H9 (cell line): Measurements from ENCODE around the gene BMPR2. TPM values are rescaled to one million over a fixed set of nuclear protein-coding genes. Genes with fewer than 3 reads are reported as not detected.

Experiments
- DNase-seq: peaks from one replicate; pipeline ENCODE4 v3.0.0-alpha.2; 2017
- H2AFZ ChIP-seq: one replicate; pipeline ENCODE4 v1.6.1; 2013; ENCODE audit warnings: mild to moderate bottlenecking, low read length, control low read depth, moderate library complexity
- H2AK5ac ChIP-seq: 2 replicates; pipeline ENCODE4 v1.6.1; 2013; ENCODE audit warnings: low read length, control low read depth, mixed read lengths; ENCODE audit not compliant: insufficient read length
- H2BK120ac ChIP-seq: one replicate; pipeline ENCODE4 v1.6.1; 2013; ENCODE audit warnings: low read depth, mild to moderate bottlenecking, low read length, control low read depth, inconsistent platforms; ENCODE audit not compliant: poor library complexity, severe bottlenecking
- H2BK12ac ChIP-seq: 2 replicates; pipeline ENCODE4 v1.6.1; 2013; ENCODE audit warnings: low read length, control low read depth, mixed read lengths, low read depth; ENCODE audit not compliant: insufficient read length
- H2BK15ac ChIP-seq: 2 replicates; pipeline ENCODE4 v1.6.1; 2013; ENCODE audit warnings: low read depth, low read length, control low read depth
- H2BK20ac ChIP-seq: one replicate; pipeline ENCODE4 v1.6.1; 2013; ENCODE audit warnings: low read depth, mild to moderate bottlenecking, low read length, control low read depth, inconsistent platforms; ENCODE audit not compliant: poor library complexity, severe bottlenecking
- H2BK5ac ChIP-seq: 2 replicates; pipeline ENCODE4 v1.6.1; 2013; ENCODE audit warnings: low read length, control low read depth, mixed read lengths; ENCODE audit not compliant: insufficient read length
- H3K14ac ChIP-seq: 2 replicates; pipeline ENCODE4 v1.6.1; 2013; ENCODE audit warnings: low read length, control low read depth; ENCODE audit not compliant: insufficient read depth
- H3K18ac ChIP-seq: 2 replicates; pipeline ENCODE4 v1.6.1; 2013; ENCODE audit warnings: low read depth, mild to moderate bottlenecking, mixed read lengths, low read length, control low read depth; ENCODE audit not compliant: insufficient read length
- H3K23ac ChIP-seq: 2 replicates; pipeline ENCODE4 v1.6.1; 2013; ENCODE audit warnings: low read length, control low read depth, mixed read lengths, low read depth; ENCODE audit not compliant: insufficient read length
- H3K23me2 ChIP-seq: 2 replicates; pipeline ENCODE4 v1.6.1; 2013; ENCODE audit warnings: low read depth, mild to moderate bottlenecking, mixed read lengths, low read length, control low read depth; ENCODE audit not compliant: insufficient read length, poor library complexity, severe bottlenecking
- H3K27ac ChIP-seq: 2 replicates; pipeline ENCODE4 v1.5.1; 2013; ENCODE audit warnings: low read length, control low read depth, mixed read lengths, low read depth; ENCODE audit not compliant: insufficient read length
- H3K27me3 ChIP-seq: 2 replicates; pipeline ENCODE4 v1.6.1; 2013; ENCODE audit warnings: low read length, control low read depth, inconsistent platforms; ENCODE audit not compliant: insufficient read depth
- H3K4ac ChIP-seq: 2 replicates; pipeline ENCODE4 v1.6.1; 2013; ENCODE audit warnings: low read depth, mild to moderate bottlenecking, control low read depth, inconsistent platforms, low read length, moderate library complexity
- H3K4me1 ChIP-seq: 2 replicates; pipeline ENCODE4 v1.6.1; 2013; ENCODE audit warnings: low read length, control low read depth, inconsistent platforms; ENCODE audit not compliant: insufficient read depth
- H3K4me2 ChIP-seq: 2 replicates; pipeline ENCODE4 v1.6.1; 2013; ENCODE audit warnings: low read length, control low read depth, mixed read lengths; ENCODE audit not compliant: insufficient read length, insufficient read depth
- H3K56ac ChIP-seq: 2 replicates; pipeline ENCODE4 v1.6.1; 2013; ENCODE audit warnings: low read depth, mild to moderate bottlenecking, mixed read lengths, low read length, control low read depth; ENCODE audit not compliant: insufficient read length
- H3K79me1 ChIP-seq: 2 replicates; pipeline ENCODE4 v1.6.1; 2013; ENCODE audit warnings: low read depth, mild to moderate bottlenecking, moderate library complexity, low read length, control low read depth, inconsistent platforms; ENCODE audit not compliant: insufficient read depth, poor library complexity, severe bottlenecking
- H3K79me2 ChIP-seq: 2 replicates; pipeline ENCODE4 v1.6.1; 2013; ENCODE audit warnings: low read length, control low read depth, inconsistent platforms; ENCODE audit not compliant: insufficient read depth
- H3K9ac ChIP-seq: 2 replicates; pipeline ENCODE4 v1.6.1; 2013; ENCODE audit warnings: low read length, control low read depth, mixed read lengths; ENCODE audit not compliant: insufficient read length; ENCODE audit errors: extremely low read depth
- H3K9me3 ChIP-seq: one replicate; pipeline ENCODE4 v1.6.1; 2013; ENCODE audit warnings: low read depth, low read length, inconsistent platforms; ENCODE audit not compliant: control insufficient read depth
- H3T11ph ChIP-seq: one replicate; pipeline ENCODE4 v1.6.1; 2013; ENCODE audit warnings: mild to moderate bottlenecking, low read length, control low read depth, inconsistent platforms
- H4K20me1 ChIP-seq: one replicate; pipeline ENCODE4 v1.6.1; 2013; ENCODE audit not compliant: control insufficient read depth, insufficient read length, insufficient read depth
- H4K5ac ChIP-seq: 2 replicates; pipeline ENCODE4 v1.6.1; 2013; ENCODE audit warnings: low read depth, mild to moderate bottlenecking, mixed read lengths, low read length, control low read depth; ENCODE audit not compliant: insufficient read length
- H4K8ac ChIP-seq: replicated peaks from 2 replicates; pipeline ENCODE4 v1.6.1; 2013; ENCODE audit warnings: low read length, control low read depth, mixed read lengths, low read depth; ENCODE audit not compliant: insufficient read length
- H4K91ac ChIP-seq: 2 replicates; pipeline ENCODE4 v1.6.1; 2013; ENCODE audit warnings: low read depth, mild to moderate bottlenecking, moderate library complexity, mixed read lengths, low read length, control low read depth; ENCODE audit not compliant: insufficient read length
- H3K27ac Mint-ChIP-seq, 3 experiments: 2 replicates in 2 of 3; 3 replicates in 1 of 3; pipeline ENCODE4 v1.8.0; 2020 to 2021; ENCODE audit warnings: mixed read lengths in 3 of 3, mild to moderate bottlenecking in 1 of 3, moderate library complexity in 1 of 3
- H3K27me3 Mint-ChIP-seq: 2 replicates; pipeline ENCODE4 v1.8.0; 2021; ENCODE audit warnings: low read depth, mild to moderate bottlenecking, moderate library complexity, mixed read lengths
- H3K36me3 Mint-ChIP-seq, 3 experiments: 2 replicates in 2 of 3; 3 replicates in 1 of 3; pipeline ENCODE4 v1.8.0; 2020 to 2021; ENCODE audit warnings: low read depth in 3 of 3, mixed read lengths in 3 of 3; ENCODE audit not compliant: insufficient read depth in 1 of 3
- H3K4me1 Mint-ChIP-seq, 2 experiments: 2 replicates each; pipeline ENCODE4 v1.8.0; 2020; ENCODE audit warnings: mixed read lengths in 2 of 2
- H3K4me3 Mint-ChIP-seq, 2 experiments: 2 replicates in 1 of 2; 3 replicates in 1 of 2; pipeline ENCODE4 v1.8.0; 2020 to 2021; ENCODE audit warnings: mild to moderate bottlenecking in 2 of 2, mixed read lengths in 2 of 2, moderate library complexity in 1 of 2
- H3K9me3 Mint-ChIP-seq, 2 experiments: 2 replicates in 1 of 2; 3 replicates in 1 of 2; pipeline ENCODE4 v1.8.0; 2020; ENCODE audit warnings: mild to moderate bottlenecking in 2 of 2, mixed read lengths in 2 of 2, moderate library complexity in 1 of 2
- CTCF ChIP-seq: fragments of 200-600 bp; sonication (generic); conservative IDR thresholded peaks from 3 replicates; pipeline ENCODE4 v1.8.0; 2021; ENCODE audit warnings: antibody characterized with exemption, mild to moderate bottlenecking
- WGBS: extraction: QIAGEN DNeasy Blood & Tissue Kit; methylation state at CpG from one replicate; pipeline ENCODE4 v1.1.7; 2013; ENCODE audit warnings: missing lambda C conversion rate, low lambda C conversion rate, mixed read lengths; ENCODE audit not compliant: insufficient read length; ENCODE audit errors: extremely low coverage; 5-methylcytosine and 5-hydroxymethylcytosine counted together
- total RNA-seq: library from RNA; stranded (reverse); gene quantifications from 2 replicates; pipeline ENCODE4 v1.2.1, GENCODE V29; 2021

Gene BMPR2
- total RNA-seq, 1 experiment from 2014 or later, result 17.3 TPM

- DNase-seq, result no peak
- Histone ChIP-seq H3K27me3 (no peaks in the 10 kb centered on the region), H3T11ph (no peak overlapping the region), H2BK15ac (no peak overlapping the region), H4K91ac (no peak overlapping the region), H3K23ac (no peak overlapping the region), H3K56ac (no peak overlapping the region), H4K8ac (no peak overlapping the region), H4K5ac (no peak overlapping the region), H2BK5ac (no peak overlapping the region), H2BK20ac (no peak overlapping the region), H3K27ac (no peak overlapping the region), H3K4me2 (no peak overlapping the region), H3K79me1 (no peaks in the 10 kb centered on the region), H3K14ac (no peak overlapping the region), H3K4ac (no peak overlapping the region), H3K18ac (no peak overlapping the region), H2AK5ac (no peak overlapping the region), H2BK120ac (no peak overlapping the region), H3K9ac (no peak overlapping the region), H2BK12ac (no peak overlapping the region), H2AFZ (no peak overlapping the region), H3K4me1 (no peaks in the 10 kb centered on the region), H3K9me3 (no peaks in the 10 kb centered on the region), H3K79me2 (no peaks in the 10 kb centered on the region), H3K23me2 (no peaks in the 10 kb centered on the region), H4K20me1 (no peaks in the 10 kb centered on the region)
- peaks cover 3% of the 10 kb centered on the region in 2 experiments; a peak in 1 of 4 replicates for H3K4me1 Mint-ChIP-seq
- TF ChIP-seq CTCF, result no peak
- no CpG with 5 or more reads among the region's 1 CpG for WGBS
- H3K36me3 Mint-ChIP-seq, result no peaks in the 10 kb centered on the region
- H3K27ac Mint-ChIP-seq, result no peak overlapping the region
- no peaks in the 10 kb centered on the region for H3K27me3 Mint-ChIP-seq
- no peak overlapping the region for H3K4me3 Mint-ChIP-seq
- no peaks in the 10 kb centered on the region for H3K9me3 Mint-ChIP-seq
Observed at GRCh38 chr2:202605174-202605573, 229.0 kb downstream of the BMPR2 start.
